MM.1S (cell line): ENCODE measurements around the gene OXER1.

Experiments
- DNase-seq: peaks from one replicate; pipeline ENCODE4 v3.0.0-alpha.2; 2015
- H2AFZ ChIP-seq: fragments of 300-600 bp; sonication (generic); 2 replicates; pipeline ENCODE4 v1.6.0; 2016; ENCODE audit warnings: antibody characterized with exemption, low read length
- H3F3A ChIP-seq: fragments of 300-600 bp; sonication (generic); 2 replicates; pipeline ENCODE4 v1.6.1; 2016; ENCODE audit warnings: mild to moderate bottlenecking, antibody characterized with exemption, low read length, moderate library complexity, mixed read lengths; ENCODE audit not compliant: insufficient read depth
- H3K27ac ChIP-seq: fragments of 300-600 bp; sonication (generic); 2 replicates; pipeline ENCODE4 v1.5.1; 2016; ENCODE audit warnings: mild to moderate bottlenecking, low read length
- H3K27me3 ChIP-seq: fragments of 300-600 bp; sonication (generic); replicated peaks from 2 replicates; pipeline ENCODE4 v1.6.0; 2016; ENCODE audit warnings: low read length; ENCODE audit not compliant: insufficient read depth
- H3K36me3 ChIP-seq: fragments of 300-600 bp; sonication (generic); replicated peaks from 2 replicates; pipeline ENCODE4 v1.6.1; 2016; ENCODE audit warnings: mild to moderate bottlenecking, low read length, mixed read lengths; ENCODE audit not compliant: insufficient read depth
- H3K4me1 ChIP-seq: fragments of 300-600 bp; sonication (generic); 2 replicates; pipeline ENCODE4 v1.6.1; 2016; ENCODE audit warnings: low read length, mixed read lengths
- H3K4me2 ChIP-seq: fragments of 300-600 bp; sonication (generic); 2 replicates; pipeline ENCODE4 v1.6.0; 2016; ENCODE audit warnings: low read depth, low read length
- H3K4me3 ChIP-seq: fragments of 300-600 bp; sonication (generic); 2 replicates; pipeline ENCODE4 v1.5.1; 2016; ENCODE audit warnings: low read length, mixed read lengths
- H3K79me2 ChIP-seq: fragments of 300-600 bp; sonication (generic); 2 replicates; pipeline ENCODE4 v1.6.1; 2016; ENCODE audit warnings: mixed run types, low read length, mixed read lengths
- H3K9ac ChIP-seq: fragments of 300-600 bp; sonication (generic); 2 replicates; pipeline ENCODE4 v1.6.1; 2016; ENCODE audit warnings: low read length, mixed read lengths
- H3K9me2 ChIP-seq: fragments of 300-600 bp; sonication (generic); replicated peaks from 2 replicates; pipeline ENCODE4 v1.6.1; 2016; ENCODE audit warnings: mild to moderate bottlenecking, low read length, mixed read lengths; ENCODE audit not compliant: insufficient read depth
- H3K9me3 ChIP-seq: fragments of 300-600 bp; sonication (generic); replicated peaks from 2 replicates; pipeline ENCODE4 v1.6.1; 2016; ENCODE audit warnings: mild to moderate bottlenecking, low read length, mixed read lengths; ENCODE audit not compliant: insufficient read depth
- H4K20me1 ChIP-seq: fragments of 300-600 bp; sonication (generic); 2 replicates; pipeline ENCODE4 v1.6.1; 2016; ENCODE audit warnings: mild to moderate bottlenecking, low read length, moderate library complexity, mixed read lengths; ENCODE audit not compliant: insufficient read depth
- EZH2 ChIP-seq: fragments of 300-600 bp; sonication (generic); optimal IDR thresholded peaks from 2 replicates; pipeline ENCODE3; 2017; ENCODE audit warnings: low read depth, mild to moderate bottlenecking, antibody characterized with exemption, low read length, mixed read lengths
- EZH2phosphoT487 ChIP-seq: fragments of 300-600 bp; sonication (generic); IDR thresholded peaks from 2 replicates; pipeline ENCODE4 v1.6.1; 2018; ENCODE audit warnings: antibody characterized with exemption, low read length
- TF ChIP-seq, protein P1 (sequence below): fragments of 300-600 bp; sonication (generic); IDR thresholded peaks from 2 replicates; pipeline ENCODE4 v1.5.1; 2016; ENCODE audit warnings: antibody characterized with exemption, low read length, mixed read lengths

OXER1 gene

DNA sequence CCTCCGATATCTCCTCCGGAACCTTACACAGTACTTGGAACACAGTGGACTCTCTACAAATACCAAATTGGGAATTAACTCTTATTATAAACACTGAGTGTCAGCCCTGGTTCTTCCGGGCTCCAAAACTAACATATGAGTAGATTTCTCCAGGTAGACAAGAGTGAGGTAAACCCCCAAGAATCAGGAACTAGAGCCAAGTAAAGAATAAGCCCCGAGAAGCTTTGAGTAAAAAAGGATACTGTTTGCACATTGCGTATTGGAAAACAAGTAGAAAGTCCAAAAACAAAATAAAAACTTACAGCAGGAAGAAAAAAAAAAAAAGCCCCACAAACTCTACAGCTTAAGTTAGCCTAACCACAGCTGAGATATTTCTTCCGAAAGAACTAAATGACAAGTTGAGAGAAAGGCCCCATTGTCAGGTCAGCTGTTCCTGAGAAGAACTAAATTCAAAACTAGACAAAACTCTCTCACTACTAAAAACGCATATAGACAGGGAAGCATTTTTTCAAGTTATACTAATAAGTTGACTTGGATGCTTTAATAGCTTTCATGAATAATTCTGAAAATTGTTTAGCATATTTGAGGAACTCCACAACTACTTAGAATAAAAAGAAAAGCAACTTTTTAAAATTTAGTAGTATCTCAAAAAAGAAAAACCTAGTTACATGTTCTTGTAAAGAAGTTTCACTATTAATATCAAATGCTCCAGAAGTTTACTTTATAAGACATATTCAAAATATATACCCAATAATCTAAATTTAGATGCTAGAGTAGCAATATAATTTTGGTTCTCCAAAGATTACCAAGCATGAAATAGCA lies 32.7 kb upstream of the OXER1 start:
- no peak for DNase-seq
- H3K9me2 ChIP-seq = no peaks in the 10 kb centered on the region
- no peak overlapping the region for H2AFZ ChIP-seq
- no peaks in the 10 kb centered on the region for H3K9me3 ChIP-seq
- H3K4me3 ChIP-seq = no peak overlapping the region
- no peaks in the 10 kb centered on the region for H4K20me1 ChIP-seq
- peaks cover 15% of the 10 kb centered on the region; the same call in 1 of the 2 replicates for H3K27me3 ChIP-seq
- no peak overlapping the region for H3K4me2 ChIP-seq
- TF ChIP-seq EZH2 = no peak
- no peak for TF ChIP-seq EZH2phosphoT487
- TF ChIP-seq, protein P1, sequence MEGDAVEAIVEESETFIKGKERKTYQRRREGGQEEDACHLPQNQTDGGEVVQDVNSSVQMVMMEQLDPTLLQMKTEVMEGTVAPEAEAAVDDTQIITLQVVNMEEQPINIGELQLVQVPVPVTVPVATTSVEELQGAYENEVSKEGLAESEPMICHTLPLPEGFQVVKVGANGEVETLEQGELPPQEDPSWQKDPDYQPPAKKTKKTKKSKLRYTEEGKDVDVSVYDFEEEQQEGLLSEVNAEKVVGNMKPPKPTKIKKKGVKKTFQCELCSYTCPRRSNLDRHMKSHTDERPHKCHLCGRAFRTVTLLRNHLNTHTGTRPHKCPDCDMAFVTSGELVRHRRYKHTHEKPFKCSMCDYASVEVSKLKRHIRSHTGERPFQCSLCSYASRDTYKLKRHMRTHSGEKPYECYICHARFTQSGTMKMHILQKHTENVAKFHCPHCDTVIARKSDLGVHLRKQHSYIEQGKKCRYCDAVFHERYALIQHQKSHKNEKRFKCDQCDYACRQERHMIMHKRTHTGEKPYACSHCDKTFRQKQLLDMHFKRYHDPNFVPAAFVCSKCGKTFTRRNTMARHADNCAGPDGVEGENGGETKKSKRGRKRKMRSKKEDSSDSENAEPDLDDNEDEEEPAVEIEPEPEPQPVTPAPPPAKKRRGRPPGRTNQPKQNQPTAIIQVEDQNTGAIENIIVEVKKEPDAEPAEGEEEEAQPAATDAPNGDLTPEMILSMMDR = no peak
- H3K36me3 ChIP-seq = no peaks in the 10 kb centered on the region
- H3K9ac ChIP-seq = no peak overlapping the region
- H3K27ac ChIP-seq = no peak overlapping the region
- no peaks in the 10 kb centered on the region for H3F3A ChIP-seq
- no peaks in the 10 kb centered on the region for H3K4me1 ChIP-seq
- H3K79me2 ChIP-seq = no peaks in the 10 kb centered on the region

- H3K27ac ChIP-seq = no peak overlapping the region
- H3K27me3 ChIP-seq = peaks cover 15% of the 10 kb centered on the region; the same call in 1 of the 2 replicates
- no peak overlapping the region for H3K4me3 ChIP-seq
- no peaks in the 10 kb centered on the region for H3F3A ChIP-seq
- H3K36me3 ChIP-seq = no peaks in the 10 kb centered on the region
- no peak for DNase-seq
- no peak overlapping the region for H2AFZ ChIP-seq
- no peaks in the 10 kb centered on the region for H3K79me2 ChIP-seq
- no peak overlapping the region for H3K9ac ChIP-seq
- no peaks in the 10 kb centered on the region for H4K20me1 ChIP-seq
- H3K9me2 ChIP-seq = no peaks in the 10 kb centered on the region
- H3K4me2 ChIP-seq = no peak overlapping the region
- no peaks in the 10 kb centered on the region for H3K4me1 ChIP-seq
- TF ChIP-seq, protein P1 = no peak
- no peak for TF ChIP-seq EZH2
- no peak for TF ChIP-seq EZH2phosphoT487
- H3K9me3 ChIP-seq = no peaks in the 10 kb centered on the region
Observed at GRCh38 chr2:42795841-42796301, 31.9 kb upstream of the OXER1 start.

- H3K4me1 ChIP-seq = no peaks in the 10 kb centered on the region
- H3K79me2 ChIP-seq = no peaks in the 10 kb centered on the region
- TF ChIP-seq EZH2phosphoT487 (no peak), EZH2 (no peak)
- no peaks in the 10 kb centered on the region for H4K20me1 ChIP-seq
- no peak overlapping the region for H3K4me2 ChIP-seq
- H3K9ac ChIP-seq = no peak overlapping the region
- H3K27me3 ChIP-seq = peaks cover 15% of the 10 kb centered on the region; the same call in 1 of the 2 replicates
- no peaks in the 10 kb centered on the region for H3K36me3 ChIP-seq
- H3K9me3 ChIP-seq = no peaks in the 10 kb centered on the region
- no peaks in the 10 kb centered on the region for H3F3A ChIP-seq
- no peak overlapping the region for H3K4me3 ChIP-seq
- no peak overlapping the region for H2AFZ ChIP-seq
- H3K27ac ChIP-seq = no peak overlapping the region
- no peak for DNase-seq
- H3K9me2 ChIP-seq = no peaks in the 10 kb centered on the region
Observed at GRCh38 chr2:42795275-42795674, 31.3 kb upstream of the OXER1 start.
